ENCODE results near the gene CLK2. TPM values are rescaled to one million over a fixed set of nuclear protein-coding genes. Genes with fewer than 3 reads are reported as not detected.

The CLK2 gene
- polyA plus RNA-seq, 1 donor (not counting 4 experiments of a cell fraction or from before 2014, with no cell fraction given), result 45.3 TPM

- FAIRE-seq (no peak), DNase-seq (ENCODE audit: low read depth, low spot score) (no peak)
- Histone ChIP-seq H3K9me1 (ENCODE audit: control insufficient read depth, extremely low read depth, insufficient read depth, low read length) (no peaks in the 10 kb centered on the region), H3K9me3 (ENCODE audit: control insufficient read depth, low read depth, low read length) (no peaks in the 10 kb centered on the region), H3K4me2 (ENCODE audit: control insufficient read depth, extremely low read depth, insufficient read depth, low read depth, low read length) (no peak overlapping the region), H3K4me1 (ENCODE audit: control insufficient read depth, extremely low read depth, insufficient read depth, low read length) (peaks cover 20% of the 10 kb centered on the region), H3K79me2 (ENCODE audit: control insufficient read depth, insufficient read depth, low read length) (peaks cover 18% of the 10 kb centered on the region), H4K20me1 (ENCODE audit: control insufficient read depth, extremely low read depth, insufficient read depth, low read length) (no peaks in the 10 kb centered on the region), H3K36me3 (ENCODE audit: control insufficient read depth in 2 of 2, extremely low read depth in 1 of 2, insufficient read depth in 2 of 2, low read length in 2 of 2) (peaks cover 26 to 35% of the 10 kb centered on the region in 2 experiments), H2AFZ (ENCODE audit: control insufficient read depth, low read length) (no peak overlapping the region), H3K27ac (ENCODE audit: control insufficient read depth, insufficient read depth, low read length) (no peak overlapping the region), H3K4me3 (ENCODE audit: control insufficient read depth in 2 of 3, extremely low read depth in 1 of 3, insufficient read depth in 2 of 3, low read depth in 1 of 3, low read length in 3 of 3) (no peak overlapping the region), H3K9ac (ENCODE audit: control insufficient read depth, extremely low read depth, insufficient read depth, low read length) (no peak overlapping the region), H3K27me3 (ENCODE audit: control insufficient read depth, extremely low read depth, insufficient read depth, low read length) (no peaks in the 10 kb centered on the region)
- no peak for TF ChIP-seq EZH2 (IDR thresholded peaks at IDR 0.05; ENCODE audit: low read length)
- TF ChIP-seq CTCF (optimal IDR thresholded peaks at IDR 0.05 in 1 of 3, IDR thresholded peaks at IDR 0.05 in 1 of 3, conservative IDR thresholded peaks at IDR 0.05 in 1 of 3; ENCODE audit: extremely low read depth in 1 of 3, insufficient read depth in 2 of 3, low read length in 3 of 3), result no peak
- dilution Hi-C loops (cut with MboI; ENCODE audit: extremely low pct_ligation_motif_present, low sequenced_read_pairs), result no loop called here
Measured at GRCh38 chr1:155260276-155260675, 13.0 kb downstream of the CLK2 start.

- Histone ChIP-seq H3K36me3 (ENCODE audit: control insufficient read depth in 2 of 2, extremely low read depth in 1 of 2, insufficient read depth in 2 of 2, low read length in 2 of 2) (peaks cover 7 to 16% of the 10 kb centered on the region in 2 experiments), H4K20me1 (ENCODE audit: control insufficient read depth, extremely low read depth, insufficient read depth, low read length) (no peaks in the 10 kb centered on the region), H3K9ac (ENCODE audit: control insufficient read depth, extremely low read depth, insufficient read depth, low read length) (peak overlapping the region; percentile 77), H3K9me1 (ENCODE audit: control insufficient read depth, extremely low read depth, insufficient read depth, low read length) (no peaks in the 10 kb centered on the region), H3K4me1 (ENCODE audit: control insufficient read depth, extremely low read depth, insufficient read depth, low read length) (peaks cover 24% of the 10 kb centered on the region), H3K27ac (ENCODE audit: control insufficient read depth, insufficient read depth, low read length) (peak overlapping the region; percentile 69), H3K27me3 (ENCODE audit: control insufficient read depth, extremely low read depth, insufficient read depth, low read length) (no peaks in the 10 kb centered on the region), H2AFZ (ENCODE audit: control insufficient read depth, low read length) (peak overlapping the region; percentile 30), H3K9me3 (ENCODE audit: control insufficient read depth, low read depth, low read length) (no peaks in the 10 kb centered on the region), H3K4me3 (ENCODE audit: control insufficient read depth in 2 of 3, extremely low read depth in 1 of 3, insufficient read depth in 2 of 3, low read depth in 1 of 3, low read length in 3 of 3) (peak overlapping the region in 1 of 3 experiments; percentile 83), H3K4me2 (ENCODE audit: control insufficient read depth, extremely low read depth, insufficient read depth, low read depth, low read length) (peak overlapping the region; percentile 94), H3K79me2 (ENCODE audit: control insufficient read depth, insufficient read depth, low read length) (peaks cover 25% of the 10 kb centered on the region)
- FAIRE-seq (no peak), DNase-seq (ENCODE audit: low read depth, low spot score) (no peak)
- dilution Hi-C loops (cut with MboI; ENCODE audit: extremely low pct_ligation_motif_present, low sequenced_read_pairs), result no loop called here
- TF ChIP-seq CTCF (optimal IDR thresholded peaks at IDR 0.05 in 1 of 3, IDR thresholded peaks at IDR 0.05 in 1 of 3, conservative IDR thresholded peaks at IDR 0.05 in 1 of 3; ENCODE audit: extremely low read depth in 1 of 3, insufficient read depth in 2 of 3, low read length in 3 of 3) (no peak), EZH2 (IDR thresholded peaks at IDR 0.05; ENCODE audit: low read length) (no peak)
Measured at GRCh38 chr1:155256058-155256852, 17.0 kb downstream of the CLK2 start.
